Cerebellar cortex (tissue), 1 donor: ENCODE data around the gene GATA3.

Experiments
- DNase-seq: peaks from one replicate; pipeline ENCODE4 v3.0.0-alpha.2; 2015; ENCODE audit warnings: low spot score

The GATA3 gene

DNA sequence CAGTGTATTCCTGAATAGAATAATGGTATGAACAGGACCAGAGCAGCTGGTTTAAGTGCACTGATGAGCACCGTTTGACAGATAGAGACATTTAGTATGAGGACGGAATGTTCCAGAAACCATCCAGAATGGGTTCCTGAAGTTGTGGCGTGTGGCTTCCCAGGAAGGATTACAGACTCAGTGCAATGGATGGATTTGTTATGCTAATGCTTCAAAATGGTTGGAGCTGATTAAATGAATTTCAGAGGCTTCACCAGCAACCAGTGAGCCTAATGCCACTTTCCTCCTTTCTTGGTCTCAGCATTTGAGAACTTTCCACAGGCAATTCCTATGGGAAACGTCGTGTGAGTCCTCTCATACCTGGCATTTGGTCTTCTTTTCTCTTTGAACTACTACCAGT is 9.9 kb downstream of the GATA3 start:
- DNase-seq = no peak

DNA sequence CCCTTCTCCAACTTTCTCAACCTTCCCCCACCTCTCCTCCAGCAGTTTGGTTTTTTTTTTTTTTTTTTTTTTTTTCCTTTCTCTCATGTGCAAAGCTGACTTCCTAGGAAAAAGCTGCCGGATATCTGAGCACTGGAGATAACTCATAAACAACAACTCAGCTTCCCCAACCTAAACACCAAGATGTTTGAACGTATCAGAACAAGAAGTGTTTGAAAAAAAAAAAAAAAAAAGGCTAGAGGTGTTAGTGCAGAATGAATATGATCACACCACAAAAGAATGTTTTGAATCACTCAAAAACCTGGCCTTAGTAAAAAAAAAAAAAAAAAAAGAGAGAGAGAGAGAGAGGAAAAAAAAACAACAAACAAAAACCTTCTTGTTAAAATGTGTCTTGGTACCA is 11.2 kb downstream of the GATA3 start:
- DNase-seq = no peak

DNA sequence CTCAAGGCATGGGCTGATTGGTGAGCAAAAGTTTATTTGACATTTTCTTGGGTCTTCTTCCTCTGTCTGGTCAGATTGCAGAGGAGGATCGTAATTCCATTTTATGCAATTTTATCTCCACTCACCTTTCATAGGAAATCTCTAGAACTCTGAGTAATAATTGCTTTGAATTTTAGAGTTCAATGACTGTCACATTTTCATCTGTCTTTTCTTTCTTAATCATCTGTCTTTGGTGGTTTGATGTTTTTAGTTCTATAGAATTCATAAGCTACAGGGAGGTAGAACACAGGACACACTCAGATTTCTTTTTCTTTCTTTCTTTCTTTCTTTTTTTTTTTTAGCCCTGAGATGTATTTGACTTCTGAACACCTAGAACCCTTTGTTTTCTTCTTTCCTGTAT is 11.6 kb downstream of the GATA3 start:
- DNase-seq = no peak

DNA sequence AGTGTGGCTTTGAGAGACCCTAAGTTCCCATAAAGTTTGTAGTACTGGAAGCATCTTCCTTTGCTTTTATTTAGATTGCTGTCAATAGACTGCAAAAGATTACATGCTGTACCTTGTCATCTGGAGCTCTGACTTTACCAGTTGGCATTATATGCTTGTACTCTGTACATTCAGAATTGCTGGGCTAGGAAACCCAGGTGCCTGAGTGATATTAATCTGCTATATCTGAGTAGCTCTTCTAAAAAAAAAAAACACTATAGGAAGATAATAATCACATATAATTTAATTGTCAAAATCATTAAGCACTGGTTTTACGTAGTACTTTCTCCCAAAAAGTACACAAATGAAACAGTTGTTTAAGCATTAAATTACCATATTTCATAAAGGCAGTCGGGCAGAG is 12.3 kb downstream of the GATA3 start:
- DNase-seq = no peak

DNA sequence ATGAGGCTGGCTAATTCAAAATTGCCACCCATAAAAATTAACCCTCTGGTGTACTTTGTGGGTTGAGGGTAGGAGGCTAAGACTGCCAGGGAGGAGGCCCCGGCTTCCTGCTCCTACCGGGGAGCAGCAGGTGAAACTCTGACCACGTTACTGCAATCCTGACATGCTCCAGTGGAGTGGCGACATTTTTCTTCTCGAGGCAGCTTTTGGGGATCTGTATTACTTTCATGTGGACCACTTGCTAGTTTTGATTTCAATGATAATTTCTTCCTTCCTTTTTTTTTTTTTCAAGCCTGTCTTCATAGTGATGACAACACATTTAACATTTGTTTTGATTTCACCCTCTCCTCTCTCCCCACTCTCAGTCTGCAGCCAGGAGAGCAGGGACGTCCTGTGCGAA is 14.6 kb downstream of the GATA3 start:
- no peak for DNase-seq

DNA sequence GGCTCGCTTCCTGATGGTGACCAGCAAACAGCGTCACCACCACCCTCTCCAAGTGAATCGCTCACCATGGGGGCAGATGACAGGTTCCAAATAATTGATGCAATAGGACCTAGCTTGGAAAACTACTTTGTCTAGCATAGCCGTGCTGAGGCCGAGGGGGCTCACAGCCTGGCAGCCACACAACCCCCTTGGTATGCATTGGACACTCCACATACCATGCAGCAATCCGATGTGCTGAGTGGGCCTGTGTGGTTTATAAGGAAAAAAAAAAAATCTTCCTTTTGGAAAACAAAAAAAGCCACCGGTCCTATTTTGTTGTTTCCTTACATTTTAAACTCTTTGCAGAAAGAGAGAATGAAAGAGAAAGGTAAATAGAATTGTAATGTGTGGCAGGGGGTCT is 15.1 kb downstream of the GATA3 start:
- no peak for DNase-seq

DNA sequence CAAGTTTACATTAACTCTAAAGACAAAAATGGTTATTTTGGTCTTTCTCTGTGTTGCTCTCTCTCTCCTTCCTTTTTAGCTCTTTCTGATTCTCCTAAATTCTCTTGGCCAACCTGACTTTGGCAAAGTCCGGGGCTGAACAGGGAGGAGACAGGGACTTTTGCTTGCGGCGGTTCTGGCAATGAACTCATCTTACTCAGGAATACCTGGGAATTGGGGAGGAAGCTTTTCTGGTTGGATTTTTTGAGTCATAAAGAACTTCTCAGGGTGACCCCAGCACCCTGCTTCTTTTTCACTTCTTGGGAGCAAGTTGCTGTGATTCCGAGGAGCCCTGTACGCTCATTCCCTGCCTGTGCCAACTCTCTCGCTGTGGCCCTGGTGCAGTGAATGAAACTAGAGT is 16.0 kb downstream of the GATA3 start:
- no peak for DNase-seq

DNA sequence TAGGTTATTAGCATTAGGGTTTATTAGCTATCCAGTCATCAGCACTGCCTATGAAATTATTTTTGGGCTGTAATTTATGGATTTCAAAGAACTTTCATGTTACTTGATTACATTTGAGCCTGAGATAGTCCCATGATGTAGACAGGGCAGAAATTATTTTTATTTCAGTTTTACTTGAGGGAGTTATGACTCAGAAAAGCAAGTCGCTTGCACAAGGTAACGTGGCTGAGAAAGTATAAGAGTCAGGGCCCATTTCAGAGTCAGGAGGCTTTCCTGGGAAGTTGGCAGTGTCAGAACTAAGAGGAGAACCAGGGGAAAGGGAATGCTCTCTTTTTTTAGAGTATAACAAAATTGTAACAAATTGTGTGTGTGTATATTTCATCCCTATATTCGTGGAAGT is 16.5 kb downstream of the GATA3 start:
- DNase-seq = no peak

DNA sequence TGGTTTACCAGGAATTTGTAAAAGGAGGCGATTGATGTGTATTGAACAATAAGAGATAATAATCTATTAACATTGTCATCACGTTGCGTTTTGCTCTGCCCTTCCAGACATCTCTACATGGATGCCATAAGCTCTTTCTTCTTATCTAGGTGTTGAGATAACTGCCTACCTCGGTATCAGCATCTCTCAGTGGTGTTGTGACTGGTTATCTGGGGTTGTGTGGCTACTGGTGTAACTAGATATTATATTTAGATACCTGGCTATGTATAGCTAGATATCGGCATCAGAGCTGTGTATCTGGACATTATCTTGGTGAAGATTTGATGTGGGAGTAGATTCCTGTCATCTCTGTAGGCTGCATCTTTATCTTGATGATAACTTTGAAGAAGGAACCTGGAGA is 17.2 kb downstream of the GATA3 start:
- no peak for DNase-seq

DNA sequence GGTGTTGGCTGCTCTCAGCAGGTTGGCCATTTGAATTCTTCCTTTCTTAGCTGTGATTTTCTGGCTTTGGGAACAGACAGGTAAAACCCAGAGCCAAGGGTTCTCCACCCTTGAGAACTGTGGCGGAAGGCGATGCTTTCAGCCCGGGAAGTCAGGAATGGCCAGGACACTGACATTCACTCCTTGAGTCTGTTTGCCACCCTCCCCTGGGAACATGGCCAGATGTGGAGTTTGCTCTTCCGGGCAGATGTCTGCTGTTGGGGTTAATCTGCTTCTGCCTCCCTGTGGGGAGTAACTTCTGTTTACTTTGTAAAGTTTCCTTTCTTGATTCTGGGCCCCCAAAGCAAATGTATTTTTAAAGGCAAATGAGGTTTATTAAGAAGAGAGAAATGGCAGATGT is 17.7 kb downstream of the GATA3 start:
- DNase-seq = no peak

DNA sequence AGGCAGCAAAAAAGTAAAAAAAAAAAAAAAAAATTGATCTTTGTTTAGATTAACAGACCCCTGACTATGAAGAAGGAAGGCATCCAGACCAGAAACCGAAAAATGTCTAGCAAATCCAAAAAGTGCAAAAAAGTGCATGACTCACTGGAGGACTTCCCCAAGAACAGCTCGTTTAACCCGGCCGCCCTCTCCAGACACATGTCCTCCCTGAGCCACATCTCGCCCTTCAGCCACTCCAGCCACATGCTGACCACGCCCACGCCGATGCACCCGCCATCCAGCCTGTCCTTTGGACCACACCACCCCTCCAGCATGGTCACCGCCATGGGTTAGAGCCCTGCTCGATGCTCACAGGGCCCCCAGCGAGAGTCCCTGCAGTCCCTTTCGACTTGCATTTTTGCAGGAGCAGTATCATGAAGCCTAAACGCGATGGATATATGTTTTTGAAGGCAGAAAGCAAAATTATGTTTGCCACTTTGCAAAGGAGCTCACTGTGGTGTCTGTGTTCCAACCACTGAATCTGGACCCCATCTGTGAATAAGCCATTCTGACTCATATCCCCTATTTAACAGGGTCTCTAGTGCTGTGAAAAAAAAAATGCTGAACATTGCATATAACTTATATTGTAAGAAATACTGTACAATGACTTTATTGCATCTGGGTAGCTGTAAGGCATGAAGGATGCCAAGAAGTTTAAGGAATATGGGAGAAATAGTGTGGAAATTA is 19.4 kb downstream of the GATA3 start:
- DNase-seq = no peak

DNA sequence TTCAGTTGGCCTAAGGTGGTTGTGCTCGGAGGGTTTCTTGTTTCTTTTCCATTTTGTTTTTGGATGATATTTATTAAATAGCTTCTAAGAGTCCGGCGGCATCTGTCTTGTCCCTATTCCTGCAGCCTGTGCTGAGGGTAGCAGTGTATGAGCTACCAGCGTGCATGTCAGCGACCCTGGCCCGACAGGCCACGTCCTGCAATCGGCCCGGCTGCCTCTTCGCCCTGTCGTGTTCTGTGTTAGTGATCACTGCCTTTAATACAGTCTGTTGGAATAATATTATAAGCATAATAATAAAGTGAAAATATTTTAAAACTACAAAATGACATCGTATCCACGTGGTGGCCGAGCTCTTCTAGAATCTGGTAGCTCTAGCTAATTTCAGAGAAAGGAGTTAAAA is 20.4 kb downstream of the GATA3 start:
- DNase-seq = no peak

DNA sequence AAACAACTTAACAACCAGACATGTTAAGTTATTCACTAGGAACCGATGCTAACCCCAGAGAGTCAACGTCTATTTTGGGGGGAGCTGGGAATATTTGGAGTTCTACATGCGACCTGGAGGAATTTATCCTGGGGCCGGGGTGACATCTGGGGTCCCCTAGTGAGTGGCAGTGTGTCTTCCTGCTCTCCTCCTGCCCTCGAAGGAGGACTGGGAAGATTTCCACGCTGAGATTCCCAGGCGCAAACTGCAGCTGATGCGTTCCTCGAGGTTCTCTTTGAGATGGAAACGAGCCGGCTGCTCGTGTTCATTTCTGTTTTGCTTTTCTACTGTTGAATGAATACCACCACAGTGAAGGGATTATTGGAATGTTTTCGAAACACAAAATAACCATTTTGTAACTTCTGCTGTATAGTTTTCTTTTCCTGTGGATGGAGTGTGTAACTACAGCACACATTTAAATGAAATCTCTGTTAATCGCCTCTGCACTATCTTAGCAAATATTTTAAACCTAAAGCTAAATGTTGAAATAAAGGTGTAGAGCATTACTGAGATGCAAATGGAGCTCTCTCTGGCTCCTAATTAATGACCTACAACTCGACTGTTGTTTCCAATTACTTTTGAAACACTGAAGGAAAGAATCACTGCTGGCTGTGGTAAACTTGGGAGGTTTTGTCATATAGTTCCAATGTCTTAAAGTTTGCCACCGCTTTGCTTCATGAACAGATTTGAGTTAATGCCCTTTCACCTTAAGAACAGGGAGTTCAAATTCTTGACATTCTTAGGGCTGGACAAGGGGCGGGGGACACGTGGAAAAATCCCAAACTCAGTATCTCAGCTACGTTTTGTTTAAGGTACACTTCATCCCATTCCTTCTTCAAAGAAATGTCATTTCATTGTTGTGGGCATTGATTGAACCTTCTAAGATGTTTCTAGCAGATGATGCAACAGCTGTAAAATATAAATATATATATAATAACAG is 21.1 kb downstream of the GATA3 start:
- no peak for DNase-seq

DNA sequence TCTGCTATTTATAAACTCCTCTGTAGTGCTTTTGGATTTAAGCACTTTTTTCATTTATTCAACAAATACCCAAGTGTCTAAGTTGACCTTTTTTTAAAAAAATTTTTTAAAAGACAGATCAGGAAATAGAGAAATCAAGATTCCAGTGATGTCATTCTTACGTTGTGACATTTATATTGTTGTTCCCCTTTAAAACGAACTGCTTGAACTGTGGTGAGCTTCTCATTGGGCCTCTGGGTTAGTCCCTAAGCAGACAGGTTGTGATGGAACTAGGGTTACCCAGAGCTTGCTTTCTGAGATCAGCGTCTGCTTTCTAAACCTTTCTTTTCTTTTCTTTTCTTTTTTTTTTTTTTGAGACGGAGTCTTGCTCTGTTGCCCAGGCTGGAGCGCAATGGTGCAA is 22.4 kb downstream of the GATA3 start:
- DNase-seq = no peak

DNA sequence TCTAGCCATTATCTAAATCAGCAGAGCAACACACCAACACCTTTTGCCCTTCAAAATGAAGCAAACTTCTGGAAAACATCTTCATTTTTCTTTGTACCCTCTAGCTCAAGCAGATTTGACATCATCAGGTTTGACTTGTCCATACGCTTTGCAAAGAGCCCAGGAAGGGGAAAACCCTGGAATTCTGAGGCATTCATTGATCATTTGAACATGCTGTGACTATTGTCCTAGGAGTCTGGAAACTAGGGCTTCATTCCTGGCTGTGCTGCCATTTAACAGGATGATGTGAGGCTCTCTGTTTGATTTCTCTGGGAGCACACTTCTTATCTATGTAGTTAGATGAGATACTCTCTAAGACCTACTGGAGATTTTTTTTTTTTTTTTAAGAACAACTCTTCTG is 23.5 kb downstream of the GATA3 start:
- no peak for DNase-seq

DNA sequence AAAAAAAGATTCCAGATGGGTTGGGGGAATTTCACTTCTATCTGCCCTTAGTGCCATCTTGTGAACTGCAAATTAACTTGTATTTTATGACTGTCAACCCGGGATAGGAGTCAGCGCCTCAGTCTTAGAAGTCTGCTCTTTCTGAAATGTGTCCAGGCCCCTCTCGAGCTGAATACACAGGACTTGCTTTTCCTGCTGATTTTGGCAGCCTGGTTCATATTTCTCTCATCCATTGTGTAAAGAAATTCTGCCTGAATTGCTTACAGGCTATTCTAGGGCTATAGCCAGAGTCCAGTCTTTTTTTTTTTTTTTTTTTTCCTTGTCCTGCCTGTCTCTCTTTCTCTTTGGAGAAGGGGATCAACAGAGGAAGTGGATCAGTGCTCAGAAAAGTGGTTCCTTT is 24.6 kb downstream of the GATA3 start:
- no peak for DNase-seq

DNA sequence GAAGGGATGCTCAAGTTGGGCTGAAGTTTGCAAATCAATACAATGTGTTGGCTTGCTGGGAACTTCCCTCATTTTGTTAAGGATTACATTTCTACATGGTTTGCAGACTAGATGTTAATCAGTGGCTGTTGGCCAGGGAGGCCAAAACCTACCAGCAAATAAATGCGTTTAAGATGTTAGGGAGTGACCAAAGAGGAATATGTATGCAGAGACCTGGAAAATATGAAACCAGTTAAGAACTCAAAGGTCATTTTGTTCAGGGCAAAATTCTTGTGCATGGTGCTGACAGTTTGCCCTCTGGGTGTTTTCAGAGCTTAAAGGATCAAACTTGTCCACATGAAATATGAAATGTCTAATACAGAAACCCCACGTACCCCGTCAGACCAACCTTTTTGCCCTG is 30.3 kb downstream of the GATA3 start:
- no peak for DNase-seq

DNA sequence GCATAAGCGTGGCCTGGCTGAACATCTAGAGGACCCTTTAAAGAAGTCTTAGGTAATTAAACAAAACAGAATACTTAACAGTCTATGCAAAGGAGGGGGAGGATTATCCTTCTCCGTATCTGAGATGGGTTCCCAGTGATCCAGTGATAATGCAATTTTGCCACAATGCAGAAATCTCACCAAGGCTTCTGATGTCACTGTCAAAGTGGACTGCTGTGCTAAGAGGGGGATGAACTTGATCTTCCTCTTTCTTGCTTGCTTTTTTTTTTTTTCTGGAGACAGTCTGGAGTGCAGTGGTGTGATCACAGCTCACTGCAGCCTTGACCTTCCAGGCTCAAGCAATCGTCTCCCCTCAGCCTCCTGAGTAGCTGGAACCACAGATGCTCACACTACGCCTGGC is 30.8 kb downstream of the GATA3 start:
- no peak for DNase-seq

DNA sequence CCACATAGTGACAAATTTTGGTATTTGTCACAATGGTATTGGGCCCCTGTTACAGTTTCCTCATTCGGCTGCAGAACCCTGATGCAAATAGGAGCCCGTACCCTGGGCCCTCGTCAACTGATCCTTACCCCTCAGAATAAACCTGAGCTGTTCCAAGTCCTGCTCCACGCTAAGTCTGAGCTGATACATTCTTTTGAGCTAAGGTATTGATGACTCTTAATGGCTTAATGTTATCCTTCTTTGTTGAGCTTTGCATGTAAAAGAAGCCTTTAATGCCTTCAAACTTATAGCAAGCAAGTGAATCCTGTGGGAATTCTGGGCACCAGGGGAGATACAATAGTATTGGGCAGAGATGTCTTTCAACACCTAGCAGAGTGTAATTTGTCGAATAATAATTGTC is 31.8 kb downstream of the GATA3 start:
- no peak for DNase-seq

DNA sequence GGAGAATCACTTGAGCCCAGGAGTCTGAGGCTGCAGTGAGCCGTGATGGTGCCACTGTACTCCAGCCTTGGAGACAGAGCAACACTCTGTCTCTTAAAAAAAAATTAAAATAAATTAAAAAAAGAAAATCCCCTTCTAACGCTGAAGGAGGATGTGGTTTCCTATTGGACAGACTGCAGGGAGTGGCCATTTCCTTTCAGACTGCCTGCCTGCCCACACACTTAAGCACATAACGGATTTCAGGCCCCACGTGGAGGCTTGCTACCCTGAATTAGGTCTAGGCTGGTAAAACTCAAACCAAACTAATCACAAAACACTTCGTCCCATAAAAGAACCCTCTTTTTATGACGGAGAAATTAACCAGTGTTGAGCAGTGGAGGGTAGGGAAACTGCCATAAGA is 34.0 kb downstream of the GATA3 start:
- no peak for DNase-seq

DNA sequence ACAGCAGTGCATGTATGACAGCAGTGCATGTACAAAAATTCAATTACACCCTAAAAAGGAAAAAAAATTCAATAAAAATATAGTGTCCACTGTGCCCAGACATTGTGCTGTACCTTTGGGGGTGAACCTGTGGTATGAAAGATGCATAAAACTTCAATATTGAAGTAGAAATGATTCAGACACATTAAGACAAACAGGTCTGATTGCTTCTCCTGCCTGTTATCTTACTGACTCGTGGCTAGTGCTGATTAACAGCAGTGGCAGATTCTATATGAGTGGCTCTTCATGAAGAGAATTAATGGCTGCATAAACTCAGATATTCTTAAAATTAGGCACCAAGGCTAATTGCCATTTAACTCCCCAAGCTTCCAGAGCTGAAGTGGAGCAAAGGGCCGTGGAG is 37.9 kb downstream of the GATA3 start:
- DNase-seq = no peak

DNA sequence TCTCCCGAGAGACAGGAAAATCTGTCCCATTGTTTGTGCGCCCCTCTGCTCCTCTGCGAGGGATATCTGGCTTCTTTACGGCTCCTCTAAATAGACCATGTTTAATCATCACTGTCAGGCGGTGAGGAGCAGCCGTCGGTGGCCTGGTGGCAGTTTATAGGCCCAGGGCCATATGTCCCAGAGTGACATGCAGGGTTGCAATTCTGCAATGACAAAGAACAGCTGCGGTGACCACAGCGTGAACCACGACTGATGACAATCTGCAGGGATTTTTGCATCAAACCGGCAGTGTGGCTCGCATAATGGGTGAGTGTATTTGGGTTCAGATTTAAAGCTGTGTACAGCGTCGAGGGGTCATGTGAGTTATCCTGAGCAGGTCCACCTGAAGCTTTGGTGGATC is 41.5 kb downstream of the GATA3 start:
- no peak for DNase-seq

DNA sequence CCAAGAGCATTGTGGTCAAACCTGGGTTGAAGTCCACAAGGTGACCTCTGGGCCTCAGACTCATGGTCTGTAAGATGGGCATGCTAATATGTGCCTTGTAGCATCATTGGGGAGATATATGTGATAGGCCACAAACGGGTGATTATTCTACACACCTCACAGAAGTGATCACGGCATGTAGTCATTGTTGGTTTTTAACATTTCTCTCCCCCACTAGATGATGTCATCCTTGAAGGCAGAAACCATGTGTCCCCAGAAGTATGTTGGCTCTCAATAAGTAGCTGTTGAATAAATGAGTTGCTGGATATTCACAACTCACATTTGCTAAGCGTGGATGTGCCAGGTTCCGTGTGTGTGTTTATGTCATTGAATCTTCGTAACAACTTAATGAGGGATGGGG is 42.4 kb downstream of the GATA3 start:
- DNase-seq = no peak

DNA sequence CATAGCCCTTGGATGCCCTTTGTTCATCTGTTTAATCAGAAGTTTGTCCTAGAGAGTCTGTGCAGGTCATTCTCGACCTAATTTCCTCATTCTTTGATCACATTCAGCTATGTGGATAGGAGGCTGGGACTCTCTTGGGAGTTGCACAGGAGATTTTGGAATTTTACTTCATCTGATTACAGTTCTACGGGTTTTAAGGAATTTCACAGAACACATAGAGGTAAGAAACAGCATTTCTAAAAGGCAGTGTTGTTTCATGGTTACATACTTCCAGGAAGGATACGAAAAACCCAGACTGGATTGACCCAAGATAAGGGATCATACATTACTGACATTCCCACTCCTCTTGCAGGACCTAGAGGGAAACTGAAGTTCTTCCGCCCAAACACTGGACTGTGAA is 45.9 kb downstream of the GATA3 start:
- DNase-seq = no peak
